Stomach (tissue), 9 donors: ENCODE data around the gene COPS6. TPM values are rescaled to one million over a fixed set of nuclear protein-coding genes. Genes with fewer than 3 reads are reported as not detected.

ENCODE experiments used
- DNase-seq, 2 donors: peaks; one replicate each; pipeline versions ENCODE4 v3.0.0 to v3.0.0-alpha.2; 2013 to 2019
- H3K27ac ChIP-seq, 5 donors: fragments of 200-600 bp in 4 of 5; sonication (generic) in 4 of 5; one replicate each; pipeline ENCODE4 v1.5.1; 2013 to 2019; ENCODE audit warnings: mild to moderate bottlenecking in 1 of 5, moderate library complexity in 1 of 5
- H3K27me3 ChIP-seq, 3 donors: fragments of 200-600 bp; sonication (generic); one replicate each; pipeline ENCODE4 v1.5.1; 2017 to 2019; ENCODE audit warnings: mixed run types in 1 of 3
- H3K36me3 ChIP-seq, 4 donors: fragments of 200-600 bp; sonication (generic); 1 replicate in 3 of 4; 2 replicates in 1 of 4; pipeline ENCODE4 v1.5.1; 2016 to 2019
- H3K4me1 ChIP-seq, 4 donors: fragments of 200-600 bp; sonication (generic); one replicate each; pipeline ENCODE4 v1.5.1; 2016 to 2019
- H3K4me3 ChIP-seq, 4 donors: fragments of 200-600 bp; sonication (generic) in 3 of 4; one replicate each; pipeline ENCODE4 v1.5.1; 2016 to 2019; ENCODE audit warnings: mild to moderate bottlenecking in 1 of 4
- H3K9me3 ChIP-seq, 4 donors: fragments of 200-600 bp; sonication (generic); one replicate each; pipeline ENCODE4 v1.5.1; 2016 to 2019
- EP300 ChIP-seq: sonication (generic); formaldehyde crosslinking; IDR thresholded peaks from one replicate; pipeline ENCODE4 v1.6.1; 2017; ENCODE audit warnings: antibody characterized with exemption
- POLR2A ChIP-seq, 4 donors: fragments of 450-650 bp; IDR thresholded peaks; one replicate each; pipeline ENCODE4 v1.6.1; 2016; ENCODE audit warnings: antibody characterized with exemption in 4 of 4, control low read depth in 2 of 4, mild to moderate bottlenecking in 1 of 4, moderate library complexity in 1 of 4
- POLR2AphosphoS5 ChIP-seq, 3 donors: sonication (generic); formaldehyde crosslinking; IDR thresholded peaks; one replicate each; pipeline ENCODE4 v1.6.1; 2016; ENCODE audit warnings: antibody characterized with exemption in 3 of 3
- WGBS, 5 donors: extraction: QIAGEN DNeasy Blood & Tissue Kit in 3 of 5; methylation state at CpG; one replicate each; pipeline versions ENCODE4 v1.1.5 to v1.1.7; 2013 to 2018; 5-methylcytosine and 5-hydroxymethylcytosine counted together
- intact Hi-C: fragments of 100-400 bp; cut with DNase I; formaldehyde crosslinking; loops from one replicate; pipeline ENCODE4 v1.15.1; 2023; ENCODE audit warnings: low total_unique reads
- polyA plus RNA-seq, 3 donors: library from polyadenylated mRNA; stranded (reverse); fragments of 200-250 nt; gene quantifications; one replicate each; pipeline ENCODE4 v1.2.3, GENCODE V29; 2013
- total RNA-seq, 5 donors: library from RNA; depleted of rRNA; stranded (reverse); fragments of >200 nt; gene quantifications; one replicate each; pipeline versions ENCODE4 v1.1.0 to v1.2.3, GENCODE V29; 2014 to 2016
- TF ChIP-seq, protein P1 (sequence below), 7 experiments: fragments of 450-650 bp in 4 of 7; fragments of 200-600 bp in 3 of 7; sonication (generic) in 3 of 7; IDR thresholded peaks; one replicate each; pipeline ENCODE4 v1.5.1; 2016 to 2019; ENCODE audit warnings: antibody characterized with exemption in 7 of 7, control low read depth in 2 of 7, mild to moderate bottlenecking in 1 of 7
- donor health status: healthy with polysubstance abuse.
- donor health status: Bipolar disorder and iron deficiency.
- donor health status: healthy.

COPS6 gene
- total and polyA plus RNA-seq, 8 donors = 34.2 to 197 (median 93.9) TPM

DNA sequence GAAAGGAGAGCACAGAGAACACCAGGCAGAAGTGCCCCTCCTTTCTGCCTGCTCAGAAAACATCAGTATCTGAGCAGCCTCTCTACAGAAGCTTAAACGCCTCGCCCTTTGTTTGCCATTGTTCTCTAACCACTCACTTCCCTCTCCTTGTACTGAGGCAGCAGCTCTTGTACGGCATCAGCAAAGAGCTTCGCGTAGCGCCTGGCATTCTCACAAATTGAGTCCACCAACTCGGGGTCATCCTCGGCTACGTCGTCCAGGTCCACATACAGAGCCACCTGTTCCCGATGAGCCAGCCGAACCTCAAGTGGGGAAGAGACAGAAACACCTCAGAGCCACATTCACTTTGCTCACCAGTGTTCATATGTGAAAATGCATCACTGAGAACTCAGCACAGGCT lies 10.7 kb downstream of the COPS6 start:
- H3K36me3 ChIP-seq = peaks cover 57 to 68% (median 66%) of the 10 kb centered on the region in 4 donors

DNA sequence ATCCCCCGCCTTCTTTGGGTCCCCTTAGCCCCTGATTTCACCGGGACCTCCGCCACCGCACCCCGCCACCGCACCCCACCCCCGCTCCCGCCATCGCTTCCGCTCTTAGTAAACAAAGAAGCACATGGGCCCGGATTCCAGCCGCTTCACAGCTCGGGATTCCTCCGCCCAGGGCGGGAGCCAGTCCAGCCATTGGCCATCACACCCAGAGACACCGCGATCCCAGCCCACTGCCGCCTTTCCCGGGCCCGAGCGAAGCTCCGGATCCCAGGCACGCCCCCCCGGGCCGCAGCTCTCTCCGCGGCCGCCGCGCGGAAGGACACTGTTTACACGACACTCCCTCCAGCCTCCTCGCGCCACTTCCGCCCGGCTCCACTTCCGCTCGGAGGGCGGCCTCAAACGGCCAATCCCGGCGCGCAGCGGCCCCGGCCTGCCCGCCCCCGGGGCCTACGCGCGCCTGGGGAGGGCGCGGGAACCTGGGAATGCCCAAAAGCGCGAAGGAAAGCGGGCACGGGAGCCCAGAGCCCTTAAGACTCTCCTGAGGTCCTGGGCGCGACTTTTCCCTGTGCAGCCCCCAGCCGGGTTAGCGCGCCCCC lies 11.7 kb downstream of the COPS6 start:
- peak; percentile 95 to 98 for DNase-seq
- Histone ChIP-seq H3K27me3 (no peaks in the 10 kb centered on the region), H3K36me3 (peaks cover 55 to 68% (median 66%) of the 10 kb centered on the region in 4 donors), H3K4me1 (peaks cover 19 to 42% (median 34%) of the 10 kb centered on the region in 4 donors), H3K4me3 (peak overlapping the region; percentile 87 to 96 (median 90)), H3K27ac (peak overlapping the region; percentile 92 to 97 (median 96)), H3K9me3 (no peaks in the 10 kb centered on the region)
- TF ChIP-seq POLR2AphosphoS5 (IDR thresholded peaks at IDR 0.05) = peak; percentile 68 to 95 (median 84)
- TF ChIP-seq POLR2A (IDR thresholded peaks at IDR 0.05) = no peak
- no peak for TF ChIP-seq EP300
- TF ChIP-seq, protein P1, sequence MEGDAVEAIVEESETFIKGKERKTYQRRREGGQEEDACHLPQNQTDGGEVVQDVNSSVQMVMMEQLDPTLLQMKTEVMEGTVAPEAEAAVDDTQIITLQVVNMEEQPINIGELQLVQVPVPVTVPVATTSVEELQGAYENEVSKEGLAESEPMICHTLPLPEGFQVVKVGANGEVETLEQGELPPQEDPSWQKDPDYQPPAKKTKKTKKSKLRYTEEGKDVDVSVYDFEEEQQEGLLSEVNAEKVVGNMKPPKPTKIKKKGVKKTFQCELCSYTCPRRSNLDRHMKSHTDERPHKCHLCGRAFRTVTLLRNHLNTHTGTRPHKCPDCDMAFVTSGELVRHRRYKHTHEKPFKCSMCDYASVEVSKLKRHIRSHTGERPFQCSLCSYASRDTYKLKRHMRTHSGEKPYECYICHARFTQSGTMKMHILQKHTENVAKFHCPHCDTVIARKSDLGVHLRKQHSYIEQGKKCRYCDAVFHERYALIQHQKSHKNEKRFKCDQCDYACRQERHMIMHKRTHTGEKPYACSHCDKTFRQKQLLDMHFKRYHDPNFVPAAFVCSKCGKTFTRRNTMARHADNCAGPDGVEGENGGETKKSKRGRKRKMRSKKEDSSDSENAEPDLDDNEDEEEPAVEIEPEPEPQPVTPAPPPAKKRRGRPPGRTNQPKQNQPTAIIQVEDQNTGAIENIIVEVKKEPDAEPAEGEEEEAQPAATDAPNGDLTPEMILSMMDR (IDR thresholded peaks at IDR 0.05) = peak in 1 of 7 experiments; percentile 9
- intact Hi-C loops = no loop called here
- WGBS, 5 donors = 0% methylated on average over 33 to 61 of the region's 61 CpGs

More for the DNA sequence above, 10.7 kb downstream of the COPS6 start:
- intact Hi-C loops = no loop called here
- Histone ChIP-seq H3K27ac (peak overlapping the region; percentile 5 to 97 (median 92)), H3K4me1 (peaks cover 19 to 42% (median 38%) of the 10 kb centered on the region in 4 donors), H3K4me3 (peak overlapping the region; percentile 87 to 96 (median 90)), H3K27me3 (no peaks in the 10 kb centered on the region), H3K9me3 (no peaks in the 10 kb centered on the region)
- WGBS, 5 donors = 29 to 51% (median 41%) methylated on average over 12 of the region's 12 CpGs
- DNase-seq = peak in 1 of 2 donors; percentile 44
- TF ChIP-seq POLR2A (IDR thresholded peaks at IDR 0.05) = no peak
- TF ChIP-seq POLR2AphosphoS5 (IDR thresholded peaks at IDR 0.05) = no peak
- no peak for TF ChIP-seq EP300
- TF ChIP-seq, protein P1 (IDR thresholded peaks at IDR 0.05) = no peak

DNA sequence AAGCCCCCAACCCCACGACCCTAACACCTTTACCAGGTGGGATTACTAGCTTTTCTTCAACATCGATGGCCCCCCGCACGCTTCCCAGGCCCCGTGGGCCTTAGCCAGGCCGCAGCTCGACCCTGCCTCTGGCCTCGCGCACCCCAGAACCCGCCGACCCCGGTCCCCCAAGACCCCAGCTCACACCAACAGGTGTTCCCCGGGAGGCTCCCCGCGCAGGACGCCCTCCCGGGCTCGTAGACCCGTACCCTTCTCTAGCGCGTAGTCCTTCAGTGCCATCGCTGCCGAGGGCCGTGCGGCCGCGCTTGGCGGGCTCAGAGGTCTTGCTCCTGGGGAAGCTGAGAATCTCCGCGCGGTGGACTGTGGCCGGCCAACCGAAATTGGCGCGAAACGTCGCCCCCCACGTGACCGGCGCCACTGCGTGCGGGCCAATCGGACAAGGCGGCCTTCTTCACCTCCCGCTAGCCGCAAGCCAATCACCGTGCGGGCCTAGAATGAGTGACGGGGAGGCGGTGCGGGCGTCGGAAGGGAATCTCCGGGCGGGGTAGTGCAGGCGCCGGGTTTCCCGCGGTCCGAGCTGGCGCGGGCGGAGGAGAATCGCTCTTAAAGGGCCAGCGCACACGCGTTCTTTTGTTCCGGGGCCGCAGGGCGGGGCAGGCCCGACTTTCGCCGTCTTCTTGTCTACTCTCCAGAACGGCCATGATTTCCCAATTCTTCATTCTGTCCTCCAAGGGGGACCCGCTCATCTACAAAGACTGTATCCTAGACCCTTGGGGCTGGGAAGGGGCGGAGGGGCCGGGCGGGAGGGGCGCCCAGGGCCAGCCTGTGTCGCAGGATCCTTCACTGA lies 12.5 kb downstream of the COPS6 start, which contains the start of the genes AP4M1 and MCM7:
Gene AP4M1 (plus strand): TSS at position 628 of the 847 bp plus-strand sequence. CDS start 72 bp downstream, at position 700.
Gene MCM7 (minus strand): TSS at position 382 of the 847 bp plus-strand sequence. CDS start 103 bp downstream, at position 279.
- TF ChIP-seq POLR2A (IDR thresholded peaks at IDR 0.05) (no peak), POLR2AphosphoS5 (IDR thresholded peaks at IDR 0.05) (peak; percentile 45 to 84 (median 76)), EP300 (no peak)
- TF ChIP-seq, protein P1 (IDR thresholded peaks at IDR 0.05) = no peak
- 0 to 1% (median 1%) methylated on average over 33 to 80 of the region's 80 CpGs for WGBS, 5 donors
- Histone ChIP-seq H3K4me1 (peaks cover 19 to 42% (median 34%) of the 10 kb centered on the region in 4 donors), H3K4me3 (peak within 1 kb of the TSS; percentile 87 to 96 (median 90)), H3K27me3 (no peaks in the 10 kb centered on the region), H3K36me3 (peaks cover 48 to 68% (median 66%) of the 10 kb centered on the region in 4 donors), H3K27ac (peak within 1 kb of the TSS; percentile 92 to 97 (median 96)), H3K9me3 (no peaks in the 10 kb centered on the region)
- DNase-seq = peak; percentile 99 to 100
- intact Hi-C loops = no loop called here
